GM19468 (cell line): Measurements from ENCODE around the gene PCGF5.
"Not testable (repeated sequence)": the region's sequence is repeated elsewhere in the genome, so short reads cannot be mapped to it uniquely, and the experiment has no call there.

Experiments used
- ATAC-seq: cut with Tn5 transposase; IDR thresholded peaks from one replicate; pipeline ENCODE4 v1.9.1; 2021; ENCODE audit warnings: mild to moderate bottlenecking, moderate library complexity, moderate number of reproducible peaks; ENCODE audit not compliant: unreplicated experiment; ENCODE audit errors: extremely low read depth

Gene PCGF5

GRCh38 chr10:91208642-91209041 lies 11.8 kb upstream of the PCGF5 start:
- no peak for ATAC-seq

DNA sequence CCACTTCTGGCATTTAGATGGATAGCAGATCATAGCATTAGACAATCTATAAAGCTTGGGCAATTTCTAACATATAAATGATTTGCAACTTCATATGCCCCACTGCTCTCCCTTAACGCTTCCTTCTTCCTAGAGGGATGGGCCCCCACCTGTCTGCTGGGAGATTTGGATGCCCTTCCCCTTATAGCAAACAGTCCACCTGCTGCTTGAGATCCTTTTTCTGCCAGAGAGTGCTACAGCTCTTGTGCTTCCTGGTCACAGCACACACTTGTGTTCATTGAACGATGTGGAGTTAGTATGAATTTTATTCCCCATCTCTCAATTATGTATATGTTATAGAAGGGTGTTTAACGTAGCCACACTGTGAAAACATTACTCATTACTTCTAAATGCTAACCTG lies 10.4 kb upstream of the PCGF5 start:
- ATAC-seq, result no peak

DNA sequence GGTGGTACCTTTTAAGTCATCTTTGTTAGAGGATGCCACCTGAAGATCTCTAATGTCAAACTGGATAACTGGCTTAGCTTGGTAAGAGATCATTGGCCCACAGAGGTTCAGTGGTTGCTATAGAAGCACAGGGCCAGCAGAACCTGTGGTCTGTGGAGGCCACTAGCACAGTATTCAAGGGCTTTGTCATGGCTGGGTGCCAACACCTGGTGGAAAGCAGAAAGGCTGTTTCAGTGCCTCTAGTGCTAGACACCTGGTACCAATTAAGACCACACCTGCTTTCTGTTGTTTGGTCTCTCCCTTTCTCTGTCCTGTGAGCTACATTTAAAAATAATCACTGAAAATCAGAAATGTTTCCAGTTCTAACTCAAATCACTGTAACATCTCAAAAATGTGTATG lies 10.0 kb upstream of the PCGF5 start:
- ATAC-seq, result peak; percentile 79

GRCh38 chr10:91211675-91212074 lies 8.8 kb upstream of the PCGF5 start:
- no peak for ATAC-seq

GRCh38 chr10:91214911-91215310 lies 5.6 kb upstream of the PCGF5 start:
- no peak for ATAC-seq

DNA sequence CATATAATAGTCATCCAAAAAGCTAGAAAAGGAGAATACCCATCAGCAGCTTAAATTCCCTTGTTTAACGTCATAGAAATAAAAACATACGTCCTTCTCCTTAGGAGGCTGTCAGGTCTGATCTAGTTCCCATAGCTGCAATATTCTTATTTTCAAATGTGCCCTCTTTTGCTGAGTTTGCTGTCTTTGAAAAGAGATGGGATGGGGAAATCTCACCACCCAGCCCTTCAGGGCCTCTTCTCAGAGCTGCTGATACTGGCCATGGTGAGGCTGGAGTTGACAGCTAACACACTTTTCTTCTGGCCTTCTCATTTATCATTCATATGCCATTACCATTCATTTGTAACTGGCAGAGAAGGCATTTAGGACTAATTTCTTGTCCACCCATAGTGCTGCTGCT lies 5.1 kb upstream of the PCGF5 start:
- ATAC-seq, result no peak

- no peak for ATAC-seq
Observed at GRCh38 chr10:91219371-91220193, 881 bp upstream of the PCGF5 start.

DNA sequence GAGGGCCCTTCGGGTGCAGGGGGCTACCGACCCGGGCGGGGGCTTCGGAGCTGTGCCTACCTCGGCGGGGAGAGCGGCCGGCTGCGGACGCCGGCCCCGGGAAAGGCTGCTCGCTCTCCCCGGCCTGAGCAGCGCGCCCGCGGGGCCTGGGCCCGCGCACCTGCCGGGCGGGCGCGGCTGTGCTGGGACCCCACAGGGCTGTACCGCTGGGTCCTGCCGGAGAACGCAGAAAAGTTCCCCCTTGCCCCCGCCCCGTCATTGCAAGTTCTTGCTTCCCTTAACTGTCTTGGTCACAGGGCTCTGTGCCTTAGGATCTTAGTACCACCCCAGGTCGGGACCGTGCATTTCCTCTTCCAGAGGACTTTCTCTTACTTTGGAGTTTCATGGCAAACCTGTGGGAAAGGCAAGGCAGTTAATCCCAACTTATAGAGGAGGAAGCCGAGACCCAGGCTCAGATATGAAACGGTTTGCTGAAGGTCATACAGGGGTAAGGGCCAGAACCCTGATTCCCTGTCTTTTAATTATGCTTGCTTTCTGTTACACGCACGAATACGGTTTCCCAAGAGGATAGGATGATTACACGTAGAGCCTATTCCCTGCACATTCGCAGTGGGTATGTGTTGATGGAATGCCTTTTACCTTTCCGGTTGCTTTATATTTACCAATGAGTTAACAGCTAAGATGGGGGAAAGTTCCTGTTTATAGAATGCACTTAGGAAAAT lies 652 bp downstream of the PCGF5 start:
- ATAC-seq, result peak; percentile 1

DNA sequence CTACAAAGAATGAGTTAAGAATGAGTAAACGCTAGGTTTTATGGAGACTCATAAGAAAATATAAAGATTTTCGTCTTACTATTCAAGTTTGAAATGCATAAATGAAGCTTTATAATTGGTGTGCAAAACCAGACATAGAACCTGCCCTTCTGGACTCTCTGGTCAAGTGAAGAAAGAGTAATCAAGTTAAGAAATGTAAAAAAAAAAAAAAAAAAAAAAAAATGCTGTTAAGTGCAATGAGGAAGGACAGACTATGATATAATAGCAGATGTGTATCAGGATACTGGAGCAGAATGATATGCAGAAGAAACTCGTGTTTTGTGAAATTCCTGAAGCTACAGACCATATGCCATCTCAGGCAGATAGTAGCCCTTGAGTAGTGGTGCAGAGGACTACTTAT lies 5.6 kb downstream of the PCGF5 start:
- ATAC-seq, result no peak

- no peak for ATAC-seq
Observed at GRCh38 chr10:91227576-91227975, 7.1 kb downstream of the PCGF5 start.

DNA sequence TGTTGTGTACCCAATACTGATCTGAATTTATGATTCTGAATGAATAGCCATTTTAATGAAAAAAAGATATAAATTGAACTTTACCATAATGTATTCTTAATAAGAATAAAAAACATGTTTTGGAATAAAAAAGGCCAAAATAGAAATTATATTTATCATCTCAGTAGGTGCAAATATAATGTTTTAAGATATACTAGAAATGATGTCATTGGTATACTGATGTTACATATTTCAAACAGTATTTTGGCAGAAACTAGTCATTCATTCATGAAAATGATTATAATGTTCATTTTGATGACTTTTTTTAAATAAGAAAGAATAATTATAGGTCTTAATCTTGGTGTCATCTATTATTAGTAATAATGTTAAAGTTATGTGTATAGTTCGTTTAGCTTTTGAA lies 9.2 kb downstream of the PCGF5 start:
- ATAC-seq, result no peak

GRCh38 chr10:91238191-91238590 lies 17.7 kb downstream of the PCGF5 start:
- ATAC-seq, result no peak

DNA sequence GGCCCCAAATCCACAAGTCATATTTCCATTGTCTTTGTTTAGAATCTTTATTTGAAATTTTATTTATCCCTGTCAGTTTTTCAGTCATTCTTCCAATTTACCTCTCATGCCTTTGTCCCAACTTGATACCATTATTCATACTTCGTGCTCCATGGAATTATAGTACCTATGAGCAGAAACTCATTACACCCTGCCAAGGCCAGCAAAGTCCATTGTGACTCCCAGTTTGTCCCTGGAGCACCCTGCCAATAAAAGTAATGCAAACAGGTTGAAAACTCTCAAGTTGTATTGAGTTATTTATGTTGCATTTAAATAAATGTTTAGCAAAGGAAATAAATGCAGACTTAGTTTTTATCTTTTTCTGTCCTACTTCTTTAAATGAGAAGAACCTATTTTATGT lies 19.3 kb downstream of the PCGF5 start:
- no peak for ATAC-seq

- ATAC-seq, result no peak
Observed at GRCh38 chr10:91242940-91243339, 22.5 kb downstream of the PCGF5 start.

- ATAC-seq, result no peak
Observed at GRCh38 chr10:91247360-91248111, 27.1 kb downstream of the PCGF5 start.

- ATAC-seq, result no peak
Observed at GRCh38 chr10:91249700-91250099, 29.2 kb downstream of the PCGF5 start.

GRCh38 chr10:91250341-91250740 lies 29.9 kb downstream of the PCGF5 start:
- ATAC-seq, result no peak

GRCh38 chr10:91251430-91252056 lies 31.1 kb downstream of the PCGF5 start:
- no peak for ATAC-seq

GRCh38 chr10:91253300-91253699 lies 32.8 kb downstream of the PCGF5 start:
- ATAC-seq, result no peak

- no peak for ATAC-seq
Observed at GRCh38 chr10:91257310-91257709, 36.8 kb downstream of the PCGF5 start.

DNA sequence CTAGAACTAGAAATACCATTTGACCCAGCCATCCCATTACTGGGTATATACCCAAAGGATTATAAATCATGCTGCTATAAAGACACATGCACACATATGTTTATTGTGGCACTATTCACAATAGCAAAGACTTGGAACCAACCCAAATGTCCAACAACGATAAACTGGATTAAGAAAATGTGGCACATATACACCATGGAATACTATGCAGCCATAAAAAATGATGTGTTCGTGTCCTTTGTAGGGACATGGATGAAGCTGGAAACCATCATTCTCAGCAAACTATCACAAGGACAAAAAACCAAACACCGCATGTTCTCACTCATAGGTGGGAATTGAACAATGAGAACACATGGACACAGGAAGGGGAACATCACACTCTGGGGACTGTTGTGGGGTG lies 40.0 kb downstream of the PCGF5 start:
- ATAC-seq, result not testable (repeated sequence)
